IMR-90 (cell line): ENCODE measurements around the gene RBM28. TPM values are rescaled to one million over a fixed set of nuclear protein-coding genes. Genes with fewer than 3 reads are reported as not detected.

Experiments
- ATAC-seq: fragments of 200-7000 bp; cut with Tn5 transposase; 2 replicates; pipeline ENCODE4 v1.9.1; 2020; ENCODE audit warnings: low read depth, mild to moderate bottlenecking, moderate library complexity
- BruUV-seq: library from RNA; stranded (reverse); fragments of 400-500 nt; replicated peaks from 2 replicates; lab custom pipeline; 2021; lab: Mats Ljungman, UMichigan
- CTCF ChIA-PET: fragments of 300-600 bp; formaldehyde crosslinking; extraction: SDS; loops from one replicate; lab custom pipeline; 2021; ENCODE audit warnings: antibody characterized with exemption; lab: Yijun Ruan, JAX
- POLR2A ChIA-PET: fragments of 300-600 bp; sonication (Branson Sonifier 250); formaldehyde crosslinking; loops from one replicate; lab custom pipeline; 2022; ENCODE audit warnings: antibody characterized with exemption; ENCODE audit not compliant: unreplicated experiment; lab: Charles Lee
- DNase-seq: peaks from one replicate; pipeline ENCODE4 v3.0.0; 2013
- H2AFZ ChIP-seq: replicated peaks from 2 replicates; pipeline ENCODE3; 2013; ENCODE audit warnings: low read length, mild to moderate bottlenecking; ENCODE audit not compliant: poor library complexity
- H2AK5ac ChIP-seq: 2 replicates; pipeline ENCODE4 v1.6.1; 2013; ENCODE audit warnings: low read depth, low read length, inconsistent platforms
- H2AK9ac ChIP-seq: replicated peaks from 2 replicates; pipeline ENCODE3; 2013; ENCODE audit warnings: mild to moderate bottlenecking, low read depth, low read length, moderate library complexity; ENCODE audit not compliant: poor library complexity
- H2BK120ac ChIP-seq: 2 replicates; pipeline ENCODE4 v1.6.1; 2013; ENCODE audit warnings: low read depth, low read length, inconsistent platforms
- H2BK15ac ChIP-seq: 3 replicates; pipeline ENCODE4 v1.6.1; 2013; ENCODE audit warnings: low read depth, low read length, inconsistent platforms
- H2BK20ac ChIP-seq: 2 replicates; pipeline ENCODE4 v1.6.1; 2013; ENCODE audit warnings: low read depth, mild to moderate bottlenecking, inconsistent platforms, low read length, moderate library complexity
- H2BK5ac ChIP-seq: 2 replicates; pipeline ENCODE4 v1.6.1; 2013; ENCODE audit warnings: mild to moderate bottlenecking, low read depth, low read length, inconsistent platforms; ENCODE audit not compliant: poor library complexity, severe bottlenecking
- H3K14ac ChIP-seq: replicated peaks from 2 replicates; pipeline ENCODE4 v1.6.1; 2013; ENCODE audit warnings: low read depth, low read length, inconsistent platforms
- H3K18ac ChIP-seq: 2 replicates; pipeline ENCODE4 v1.6.1; 2013; ENCODE audit warnings: low read depth, low read length, control low read depth
- H3K23ac ChIP-seq: 2 replicates; pipeline ENCODE4 v1.6.1; 2013; ENCODE audit warnings: low read depth, low read length, inconsistent platforms
- H3K27ac ChIP-seq: 2 replicates; pipeline ENCODE4 v1.5.1; 2013; ENCODE audit warnings: mild to moderate bottlenecking, control low read depth, low read length; ENCODE audit not compliant: insufficient read depth
- H3K27me3 ChIP-seq: 2 replicates; pipeline ENCODE4 v1.6.1; 2013; ENCODE audit warnings: low read length; ENCODE audit not compliant: control insufficient read depth, insufficient read depth
- H3K36me3 ChIP-seq: 2 replicates; pipeline ENCODE4 v1.6.1; 2013; ENCODE audit warnings: low read length, mixed read lengths; ENCODE audit not compliant: control insufficient read depth, insufficient read depth
- H3K4ac ChIP-seq: 2 replicates; pipeline ENCODE4 v1.6.1; 2013; ENCODE audit warnings: low read depth, low read length, inconsistent platforms
- H3K4me1 ChIP-seq: 2 replicates; pipeline ENCODE4 v1.6.1; 2013; ENCODE audit warnings: low read length, mixed read lengths; ENCODE audit not compliant: control insufficient read depth, insufficient read depth
- H3K4me2 ChIP-seq: 2 replicates; pipeline ENCODE4 v1.6.1; 2013; ENCODE audit warnings: low read depth, mild to moderate bottlenecking, control low read depth, low read length, moderate library complexity
- H3K4me3 ChIP-seq: 2 replicates; pipeline ENCODE4 v1.5.1; 2013; ENCODE audit warnings: low read depth, mild to moderate bottlenecking, control low read depth, low read length, moderate library complexity; ENCODE audit not compliant: insufficient read depth
- H3K56ac ChIP-seq: 2 replicates; pipeline ENCODE4 v1.6.1; 2013; ENCODE audit warnings: low read length, inconsistent platforms; ENCODE audit not compliant: insufficient read depth; ENCODE audit errors: extremely low read depth
- H3K79me1 ChIP-seq, 2 experiments: 2 replicates each; pipeline ENCODE4 v1.6.1; 2013; ENCODE audit warnings: low read length in 2 of 2, inconsistent platforms in 1 of 2, low read depth in 1 of 2
- H3K9ac ChIP-seq: 2 replicates; pipeline ENCODE4 v1.6.1; 2013; ENCODE audit warnings: low read depth, low read length, control low read depth
- H3K9me1 ChIP-seq: 2 replicates; pipeline ENCODE4 v1.6.1; 2013; ENCODE audit warnings: low read length, inconsistent platforms; ENCODE audit not compliant: insufficient read depth
- H3K9me3 ChIP-seq: 2 replicates; pipeline ENCODE4 v1.6.1; 2013; ENCODE audit warnings: low read length; ENCODE audit not compliant: control insufficient read depth, insufficient read depth
- H4K20me1 ChIP-seq: 2 replicates; pipeline ENCODE4 v1.6.1; 2013; ENCODE audit warnings: low read length, inconsistent platforms; ENCODE audit not compliant: insufficient read depth
- H4K5ac ChIP-seq: 2 replicates; pipeline ENCODE4 v1.6.1; 2013; ENCODE audit warnings: mild to moderate bottlenecking, low read depth, low read length, control low read depth
- H4K8ac ChIP-seq, 2 experiments: 2 replicates each; pipeline ENCODE4 v1.6.1; 2013; ENCODE audit warnings: low read depth in 2 of 2, low read length in 2 of 2, control low read depth in 1 of 2, inconsistent platforms in 1 of 2
- H4K91ac ChIP-seq: 2 replicates; pipeline ENCODE4 v1.6.1; 2013; ENCODE audit warnings: low read depth, low read length, inconsistent platforms; ENCODE audit not compliant: insufficient read depth
- BHLHE40 ChIP-seq: fragments of 150-350 bp; IDR thresholded peaks from 2 replicates; pipeline ENCODE4 v1.6.1; 2016; ENCODE audit warnings: mild to moderate bottlenecking, low read depth, low read length
- CEBPB ChIP-seq: IDR thresholded peaks from 2 replicates; pipeline ENCODE4 v1.6.1; 2012; ENCODE audit warnings: low read depth, low read length, improper control_type of control experiment
- CHD1 ChIP-seq: IDR thresholded peaks from 2 replicates; pipeline ENCODE4 v1.6.1; 2012; ENCODE audit warnings: low read depth, low read length, improper control_type of control experiment
- CTCF ChIP-seq: conservative IDR thresholded peaks from 2 replicates; pipeline ENCODE4 v1.5.1; 2012; ENCODE audit warnings: mild to moderate bottlenecking, low read depth, low read length, improper control_type of control experiment
- ELK1 ChIP-seq: fragments of 150-350 bp; IDR thresholded peaks from 2 replicates; pipeline ENCODE4 v1.6.1; 2016; ENCODE audit warnings: low read depth, mild to moderate bottlenecking, low read length, moderate library complexity, borderline replicate concordance
- FOS ChIP-seq: fragments of 150-350 bp; IDR thresholded peaks from 2 replicates; pipeline ENCODE4 v1.6.1; 2016; ENCODE audit warnings: low read depth, low read length
- MAFK ChIP-seq: IDR thresholded peaks from 2 replicates; pipeline ENCODE4 v1.6.1; 2012; ENCODE audit warnings: low read depth, low read length, improper control_type of control experiment
- MAZ ChIP-seq: IDR thresholded peaks from 2 replicates; pipeline ENCODE4 v1.6.1; 2012; ENCODE audit warnings: low read depth, mild to moderate bottlenecking, low read length, improper control_type of control experiment, moderate library complexity, borderline replicate concordance
- MXI1 ChIP-seq: IDR thresholded peaks from 2 replicates; pipeline ENCODE4 v1.6.1; 2012; ENCODE audit warnings: low read depth, mild to moderate bottlenecking, low read length, moderate library complexity, borderline replicate concordance
- NFE2L2 ChIP-seq: fragments of 150-350 bp; IDR thresholded peaks from 2 replicates; pipeline ENCODE4 v1.6.1; 2016; ENCODE audit warnings: low read depth, mild to moderate bottlenecking, low read length
- POLR2A ChIP-seq: IDR thresholded peaks from 2 replicates; pipeline ENCODE4 v1.6.1; 2012; ENCODE audit warnings: mild to moderate bottlenecking, low read depth, low read length
- RAD21 ChIP-seq: IDR thresholded peaks from 2 replicates; pipeline ENCODE4 v1.6.1; 2012; ENCODE audit warnings: low read length, improper control_type of control experiment
- RCOR1 ChIP-seq: IDR thresholded peaks from 2 replicates; pipeline ENCODE4 v1.6.1; 2012; ENCODE audit warnings: mild to moderate bottlenecking, low read length, improper control_type of control experiment; ENCODE audit not compliant: insufficient replicate concordance
- RFX5 ChIP-seq: IDR thresholded peaks from 2 replicates; pipeline ENCODE4 v1.8.0; 2012; ENCODE audit warnings: low read depth, mild to moderate bottlenecking, low read length, moderate library complexity
- SMC3 ChIP-seq: fragments of 150-350 bp; IDR thresholded peaks from 2 replicates; pipeline ENCODE4 v1.6.1; 2016; ENCODE audit warnings: low read depth, mild to moderate bottlenecking, antibody characterized with exemption, low read length, moderate library complexity
- USF2 ChIP-seq: fragments of 150-350 bp; IDR thresholded peaks from 2 replicates; pipeline ENCODE4 v1.6.1; 2017; ENCODE audit warnings: mild to moderate bottlenecking, antibody characterized with exemption, low read length, low read depth
- WGBS, 2 experiments: methylation state at CpG; one replicate each; pipeline versions ENCODE4 v1.1.5 to v1.1.7; 2013; ENCODE audit warnings: missing lambda C conversion rate in 2 of 2; ENCODE audit not compliant: insufficient read length in 1 of 2; ENCODE audit errors: extremely low coverage in 2 of 2; 5-methylcytosine and 5-hydroxymethylcytosine counted together
- dilution Hi-C: fragments of 300-500 bp; cut with HindIII; formaldehyde crosslinking; loops from one replicate; pipeline ENCODE4 v1.14.3; 2018; ENCODE audit warnings: low sequenced_read_pairs; ENCODE audit not compliant: unreplicated experiment
- in situ Hi-C: fragments of 300-500 bp; cut with MboI; formaldehyde crosslinking; loops from 3 replicates; pipeline ENCODE4 v1.14.3; 2019; ENCODE audit warnings: low sequenced_read_pairs, inconsistent platforms, mixed read lengths
- intact Hi-C: fragments of 100-400 bp; cut with micrococcal nuclease; formaldehyde crosslinking; loops from 2 replicates; pipeline ENCODE4 v1.10.0; 2022
- polyA plus RNA-seq, 3 experiments: library from polyadenylated mRNA; depleted of rRNA; stranded (reverse); fragments of >200 nt; gene quantifications; 2 replicates each; pipeline ENCODE4 v1.2.3, GENCODE V29; 2012; ENCODE audit warnings: low replicate concordance in 1 of 3
- total RNA-seq: library from RNA; depleted of rRNA; stranded (reverse); fragments of >200 nt; gene quantifications from 2 replicates; pipeline ENCODE4 v1.2.3, GENCODE V29; 2012

RBM28 gene
- total and polyA plus RNA-seq, 2 of the 4 experiments (the other 2 are of a cell fraction), result 12.4 to 20.4 TPM

GRCh38 chr7:128271471-128271941 is 72.2 kb downstream of the RBM28 start:
- no peak overlapping the region for H2BK20ac ChIP-seq
- no peak overlapping the region for H4K5ac ChIP-seq
- H2AK9ac ChIP-seq, result peak overlapping the region; percentile 48
- POLR2A ChIA-PET, result no interaction called here
- H3K4ac ChIP-seq, result no peak overlapping the region
- H2BK120ac ChIP-seq, result no peak overlapping the region
- peak overlapping the region; percentile 37 for H2AFZ ChIP-seq
- H3K27ac ChIP-seq, result no peak overlapping the region
- H3K4me2 ChIP-seq, result peak overlapping the region; percentile 41; the same call in 1 of the 2 replicates
- in situ Hi-C loops (no loop called here), dilution Hi-C loops (no loop called here), intact Hi-C loops (no loop called here)
- DNase-seq (no peak), ATAC-seq (no peak)
- peak overlapping the region; percentile 9; the same call in 1 of the 2 replicates for H3K4me3 ChIP-seq
- H2BK15ac ChIP-seq, result no peak overlapping the region
- 0 out of 2 replicates have a peak, but pooled peaks cover 2% of the 10 kb centered on the region for H3K9me3 ChIP-seq
- no peak overlapping the region for H2AK5ac ChIP-seq
- no peak overlapping the region for H3K23ac ChIP-seq
- no TSS peak for BruUV-seq
- H4K8ac ChIP-seq, result no peak overlapping the region
- H2BK5ac ChIP-seq, result no peak overlapping the region
- H3K56ac ChIP-seq, result no peak overlapping the region
- H3K9ac ChIP-seq, result no peak overlapping the region
- peaks cover 12% of the 10 kb centered on the region for H3K4me1 ChIP-seq
- no peak overlapping the region for H4K91ac ChIP-seq
- no peak overlapping the region for H3K14ac ChIP-seq
- H3K27me3 ChIP-seq, result peaks cover 61% of the 10 kb centered on the region
- H3K79me1 ChIP-seq, result no peaks in the 10 kb centered on the region
- peaks cover 3% of the 10 kb centered on the region; the same call in 1 of the 2 replicates for H3K9me1 ChIP-seq
- TF ChIP-seq NFE2L2, result no peak
- no peak for TF ChIP-seq CTCF
- no peak for TF ChIP-seq MAZ
- no peak for TF ChIP-seq RFX5
- TF ChIP-seq MAFK, result no peak
- no peak for TF ChIP-seq ELK1
- no peak for TF ChIP-seq BHLHE40
- TF ChIP-seq RAD21, result no peak
- TF ChIP-seq MXI1, result no peak
- no peak for TF ChIP-seq SMC3
- no peak for TF ChIP-seq USF2
- TF ChIP-seq FOS, result no peak
- TF ChIP-seq POLR2A, result no peak
- no peak for TF ChIP-seq CHD1
- TF ChIP-seq RCOR1, result no peak
- no peak for TF ChIP-seq CEBPB
- no peaks in the 10 kb centered on the region for H3K36me3 ChIP-seq
- no peaks in the 10 kb centered on the region for H4K20me1 ChIP-seq
- H3K18ac ChIP-seq, result no peak overlapping the region
- CTCF ChIA-PET, result no interaction called here
- 5% methylated on average over 4 of the region's 37 CpGs; no CpG with 5 or more reads in 1 of the 2 experiments for WGBS, 2 experiments
